Natural killer cell (primary cell): Measurements from ENCODE around the gene CTDSP1. TPM values are rescaled to one million over a fixed set of nuclear protein-coding genes. Genes with fewer than 3 reads are reported as not detected.

ENCODE experiments used
- ATAC-seq, 3 donors: fragments of 150-1000 bp in 2 of 3; fragments of 200-7000 bp in 1 of 3; cut with Tn5 transposase; 1 replicate in 1 of 3; 2 replicates in 2 of 3; pipeline ENCODE4 v1.10.0; 2021; ENCODE audit warnings: mild to moderate bottlenecking in 2 of 3, moderate library complexity in 2 of 3
- DNase-seq, 2 donors: peaks; one replicate each; pipeline versions ENCODE4 v3.0.0 to v3.0.0-alpha.2; 2013 to 2021; ENCODE audit warnings: mixed read lengths in 1 of 2
- H3K27ac ChIP-seq: one replicate; pipeline ENCODE4 v1.5.1; 2013; ENCODE audit warnings: mild to moderate bottlenecking, low read length
- H3K27me3 ChIP-seq: one replicate; pipeline ENCODE4 v1.6.1; 2013; ENCODE audit warnings: low read length; ENCODE audit not compliant: control insufficient read depth, insufficient read depth
- H3K36me3 ChIP-seq: one replicate; pipeline ENCODE4 v1.6.1; 2013; ENCODE audit warnings: low read length; ENCODE audit not compliant: control insufficient read depth, insufficient read depth
- H3K4me1 ChIP-seq: one replicate; pipeline ENCODE4 v1.6.1; 2013; ENCODE audit warnings: low read length; ENCODE audit not compliant: control insufficient read depth, insufficient read depth
- H3K4me3 ChIP-seq: one replicate; pipeline ENCODE4 v1.5.1; 2013; ENCODE audit warnings: low read length
- H3K9me3 ChIP-seq: one replicate; pipeline ENCODE4 v1.6.1; 2013; ENCODE audit warnings: low read length; ENCODE audit not compliant: control insufficient read depth, insufficient read depth
- H3K27ac Mint-ChIP-seq, 2 donors: one replicate each; pipeline ENCODE4 v1.8.0; 2022; ENCODE audit warnings: mild to moderate bottlenecking in 2 of 2, mixed read lengths in 2 of 2, moderate library complexity in 1 of 2
- H3K27me3 Mint-ChIP-seq, 2 donors: one replicate each; pipeline ENCODE4 v1.8.0; 2022; ENCODE audit warnings: low read depth in 2 of 2, mixed read lengths in 2 of 2
- H3K36me3 Mint-ChIP-seq: one replicate; pipeline ENCODE4 v1.8.0; 2022; ENCODE audit warnings: mixed read lengths
- H3K4me1 Mint-ChIP-seq, 2 donors: one replicate each; pipeline ENCODE4 v1.8.0; 2022; ENCODE audit warnings: mixed read lengths in 2 of 2
- H3K4me3 Mint-ChIP-seq: one replicate; pipeline ENCODE4 v1.8.0; 2022; ENCODE audit warnings: mild to moderate bottlenecking, moderate library complexity, mixed read lengths
- H3K9me3 Mint-ChIP-seq, 2 donors: one replicate each; pipeline ENCODE4 v1.8.0; 2022; ENCODE audit warnings: mixed read lengths in 2 of 2
- WGBS: methylation state at CpG from one replicate; pipeline ENCODE4 v1.1.7; 2013; ENCODE audit warnings: missing lambda C conversion rate; ENCODE audit not compliant: insufficient coverage; 5-methylcytosine and 5-hydroxymethylcytosine counted together
- intact Hi-C: fragments of 100-400 bp; cut with micrococcal nuclease; formaldehyde crosslinking; loops from one replicate; pipeline ENCODE4 v1.14.2; 2022
- total RNA-seq, 4 donors: library from RNA; stranded (reverse); fragments of 120-200 nt in 1 of 4; gene quantifications; one replicate each; pipeline versions ENCODE4 v1.2.3 to v1.2.4, GENCODE V29; 2013 to 2022
- TF ChIP-seq, protein P1 (sequence below): fragments of 200-600 bp; IDR thresholded peaks from one replicate; pipeline ENCODE4 v1.8.0; 2022; ENCODE audit warnings: antibody characterized with exemption

CTDSP1 gene
- total RNA-seq, 3 donors from 2014 or later (not counting 1 experiment from before 2014, with no cell fraction given): 223 to 273 (median 228) TPM

DNA sequence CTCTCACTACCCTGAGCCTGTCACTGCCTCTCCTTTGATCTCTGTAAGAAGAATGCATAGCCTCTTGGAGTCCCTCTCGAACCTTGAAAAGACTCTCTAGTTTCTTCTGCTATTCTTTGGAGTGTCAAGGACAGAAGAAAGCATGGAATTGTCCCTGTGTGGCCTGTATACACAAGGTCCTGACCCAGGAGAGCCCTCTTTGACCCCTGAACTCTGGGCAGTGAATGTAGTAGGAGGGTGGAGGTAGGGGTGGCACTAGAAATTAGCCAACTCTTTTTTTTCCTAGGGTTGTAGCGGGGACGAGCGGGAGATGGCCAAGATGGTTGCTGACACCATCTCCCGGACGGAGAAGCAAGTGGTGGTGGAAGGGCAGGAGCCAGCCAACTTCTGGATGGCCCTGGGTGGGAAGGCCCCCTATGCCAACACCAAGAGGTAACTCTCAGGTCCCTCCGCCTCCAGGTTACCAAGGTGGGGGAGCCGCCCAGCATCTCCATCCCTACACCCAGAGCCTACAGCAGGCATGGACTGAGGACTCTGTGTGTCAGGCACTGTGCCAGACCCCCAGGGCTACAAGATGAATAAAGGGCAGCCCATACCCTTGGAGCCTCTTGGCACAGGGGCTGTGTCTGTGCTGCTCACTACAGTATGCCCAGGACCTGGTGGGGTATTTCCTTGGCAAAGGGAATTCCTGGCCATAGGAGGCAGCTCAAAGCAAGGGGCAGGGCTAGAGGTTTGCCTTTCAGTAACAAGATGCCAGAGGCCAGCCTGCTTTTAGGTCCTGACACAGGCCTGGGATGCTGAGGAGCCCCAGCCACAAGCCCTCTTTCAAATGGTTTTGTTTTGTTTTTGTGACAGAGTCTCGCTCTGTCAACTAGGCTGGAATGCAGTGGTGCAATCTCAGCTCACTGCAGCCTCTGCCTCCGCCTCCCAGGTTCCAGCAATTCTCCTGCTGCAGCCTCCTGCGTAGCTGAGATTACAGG is 35.6 kb downstream of the CTDSP1 start:
- no peak overlapping the region for H3K4me3 Mint-ChIP-seq

DNA sequence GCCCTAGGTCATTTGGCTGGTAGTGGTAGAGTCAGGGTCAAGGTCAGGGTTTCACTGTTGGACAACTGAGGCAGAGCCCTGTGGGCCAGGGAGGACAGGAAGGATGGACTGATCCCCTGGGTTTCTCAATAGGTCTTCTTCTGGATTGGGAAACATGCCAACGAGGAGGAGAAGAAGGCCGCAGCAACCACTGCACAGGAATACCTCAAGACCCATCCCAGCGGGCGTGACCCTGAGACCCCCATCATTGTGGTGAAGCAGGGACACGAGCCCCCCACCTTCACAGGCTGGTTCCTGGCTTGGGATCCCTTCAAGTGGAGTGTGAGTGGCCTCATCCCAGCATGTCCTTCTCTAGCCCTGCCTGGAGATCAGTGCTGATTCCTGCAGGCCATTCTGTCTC is 37.3 kb downstream of the CTDSP1 start:
- H3K4me1 ChIP-seq: no peaks in the 10 kb centered on the region
- intact Hi-C loops: no loop called here
- Mint-ChIP-seq H3K27me3 (no peaks in the 10 kb centered on the region), H3K9me3 (no peaks in the 10 kb centered on the region), H3K27ac (no peak overlapping the region), H3K4me3 (no peak overlapping the region), H3K4me1 (peaks cover 0 to 9% of the 10 kb centered on the region in 2 donors), H3K36me3 (no peaks in the 10 kb centered on the region)
- H3K4me3 ChIP-seq: no peak overlapping the region
- H3K27ac ChIP-seq: no peak overlapping the region
- 86% methylated on average over 5 of the region's 5 CpGs for WGBS
- H3K9me3 ChIP-seq: no peaks in the 10 kb centered on the region
- no peaks in the 10 kb centered on the region for H3K36me3 ChIP-seq
- H3K27me3 ChIP-seq: no peaks in the 10 kb centered on the region
- DNase-seq: no peak
- ATAC-seq: no peak
- TF ChIP-seq, protein P1, sequence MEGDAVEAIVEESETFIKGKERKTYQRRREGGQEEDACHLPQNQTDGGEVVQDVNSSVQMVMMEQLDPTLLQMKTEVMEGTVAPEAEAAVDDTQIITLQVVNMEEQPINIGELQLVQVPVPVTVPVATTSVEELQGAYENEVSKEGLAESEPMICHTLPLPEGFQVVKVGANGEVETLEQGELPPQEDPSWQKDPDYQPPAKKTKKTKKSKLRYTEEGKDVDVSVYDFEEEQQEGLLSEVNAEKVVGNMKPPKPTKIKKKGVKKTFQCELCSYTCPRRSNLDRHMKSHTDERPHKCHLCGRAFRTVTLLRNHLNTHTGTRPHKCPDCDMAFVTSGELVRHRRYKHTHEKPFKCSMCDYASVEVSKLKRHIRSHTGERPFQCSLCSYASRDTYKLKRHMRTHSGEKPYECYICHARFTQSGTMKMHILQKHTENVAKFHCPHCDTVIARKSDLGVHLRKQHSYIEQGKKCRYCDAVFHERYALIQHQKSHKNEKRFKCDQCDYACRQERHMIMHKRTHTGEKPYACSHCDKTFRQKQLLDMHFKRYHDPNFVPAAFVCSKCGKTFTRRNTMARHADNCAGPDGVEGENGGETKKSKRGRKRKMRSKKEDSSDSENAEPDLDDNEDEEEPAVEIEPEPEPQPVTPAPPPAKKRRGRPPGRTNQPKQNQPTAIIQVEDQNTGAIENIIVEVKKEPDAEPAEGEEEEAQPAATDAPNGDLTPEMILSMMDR: no peak

More for the DNA sequence above, 35.6 kb downstream of the CTDSP1 start:
- H3K27ac ChIP-seq: no peak overlapping the region
- 95% methylated on average over 11 of the region's 11 CpGs for whole genome bisulfite sequencing
- H3K36me3 ChIP-seq: no peaks in the 10 kb centered on the region
- Mint-ChIP-seq H3K9me3 (no peaks in the 10 kb centered on the region), H3K27ac (no peak overlapping the region), H3K27me3 (no peaks in the 10 kb centered on the region), H3K36me3 (no peaks in the 10 kb centered on the region), H3K4me1 (peaks cover 0 to 9% of the 10 kb centered on the region in 2 donors)
- TF ChIP-seq, protein P1: no peak
- DNase-seq (no peak), ATAC-seq (no peak)
- no peaks in the 10 kb centered on the region for H3K27me3 ChIP-seq
- H3K9me3 ChIP-seq: no peaks in the 10 kb centered on the region
- H3K4me3 ChIP-seq: no peak overlapping the region
- intact Hi-C loops: no loop called here
- no peaks in the 10 kb centered on the region for H3K4me1 ChIP-seq

DNA sequence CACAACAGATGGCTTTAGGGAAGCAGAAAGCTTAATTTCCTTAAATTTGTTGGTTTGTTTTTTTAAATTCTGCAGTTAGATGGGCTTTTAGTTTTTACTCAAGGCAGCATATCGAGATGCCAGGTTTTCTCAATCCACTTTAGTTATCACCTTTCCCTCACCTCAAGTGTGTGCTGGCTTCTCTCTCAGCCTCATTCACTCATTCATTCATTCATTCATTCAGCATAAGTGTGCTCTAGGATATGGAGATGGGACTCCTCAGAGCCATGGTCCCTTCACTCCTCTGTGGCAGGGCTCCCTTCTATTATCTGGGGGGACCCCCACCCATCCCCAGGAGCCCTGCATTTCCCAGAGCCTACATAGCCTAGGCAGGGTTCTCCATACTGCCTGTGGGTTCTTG is 38.3 kb downstream of the CTDSP1 start:
- H3K4me3 ChIP-seq: no peak overlapping the region
- H3K4me1 Mint-ChIP-seq: peaks cover 0 to 13% of the 10 kb centered on the region in 2 donors
- DNase-seq (no peak), ATAC-seq (no peak)
- intact Hi-C loops: no loop called here
- no peaks in the 10 kb centered on the region for H3K27me3 Mint-ChIP-seq
- no peak overlapping the region for H3K4me3 Mint-ChIP-seq
- TF ChIP-seq, protein P1: no peak
- no peaks in the 10 kb centered on the region for H3K9me3 ChIP-seq
- H3K4me1 ChIP-seq: no peaks in the 10 kb centered on the region
- no peaks in the 10 kb centered on the region for H3K36me3 Mint-ChIP-seq
- no peaks in the 10 kb centered on the region for H3K36me3 ChIP-seq
- H3K27ac Mint-ChIP-seq: no peak overlapping the region
- H3K27ac ChIP-seq: no peak overlapping the region
- H3K27me3 ChIP-seq: no peaks in the 10 kb centered on the region
- WGBS: 100% methylated on average over 1 of the region's 1 CpG
- no peaks in the 10 kb centered on the region for H3K9me3 Mint-ChIP-seq
